Ishikawa (cell line): Measurements from ENCODE around the gene SNED1.

Experiments
- MAX ChIP-seq: IDR thresholded peaks from 2 replicates; pipeline ENCODE4 v1.6.1; 2012
- NFIC ChIP-seq: IDR thresholded peaks from 2 replicates; pipeline ENCODE4 v1.6.1; 2012
- RAD21 ChIP-seq: IDR thresholded peaks from 2 replicates; pipeline ENCODE4 v1.6.1; 2012; ENCODE audit warnings: low read depth
- TF ChIP-seq, protein P1 (sequence below): IDR thresholded peaks from 2 replicates; pipeline ENCODE4 v1.6.1; 2012; ENCODE audit warnings: low read depth, mild to moderate bottlenecking

- TF ChIP-seq MAX, result no peak
- TF ChIP-seq NFIC, result no peak
- TF ChIP-seq, protein P1, sequence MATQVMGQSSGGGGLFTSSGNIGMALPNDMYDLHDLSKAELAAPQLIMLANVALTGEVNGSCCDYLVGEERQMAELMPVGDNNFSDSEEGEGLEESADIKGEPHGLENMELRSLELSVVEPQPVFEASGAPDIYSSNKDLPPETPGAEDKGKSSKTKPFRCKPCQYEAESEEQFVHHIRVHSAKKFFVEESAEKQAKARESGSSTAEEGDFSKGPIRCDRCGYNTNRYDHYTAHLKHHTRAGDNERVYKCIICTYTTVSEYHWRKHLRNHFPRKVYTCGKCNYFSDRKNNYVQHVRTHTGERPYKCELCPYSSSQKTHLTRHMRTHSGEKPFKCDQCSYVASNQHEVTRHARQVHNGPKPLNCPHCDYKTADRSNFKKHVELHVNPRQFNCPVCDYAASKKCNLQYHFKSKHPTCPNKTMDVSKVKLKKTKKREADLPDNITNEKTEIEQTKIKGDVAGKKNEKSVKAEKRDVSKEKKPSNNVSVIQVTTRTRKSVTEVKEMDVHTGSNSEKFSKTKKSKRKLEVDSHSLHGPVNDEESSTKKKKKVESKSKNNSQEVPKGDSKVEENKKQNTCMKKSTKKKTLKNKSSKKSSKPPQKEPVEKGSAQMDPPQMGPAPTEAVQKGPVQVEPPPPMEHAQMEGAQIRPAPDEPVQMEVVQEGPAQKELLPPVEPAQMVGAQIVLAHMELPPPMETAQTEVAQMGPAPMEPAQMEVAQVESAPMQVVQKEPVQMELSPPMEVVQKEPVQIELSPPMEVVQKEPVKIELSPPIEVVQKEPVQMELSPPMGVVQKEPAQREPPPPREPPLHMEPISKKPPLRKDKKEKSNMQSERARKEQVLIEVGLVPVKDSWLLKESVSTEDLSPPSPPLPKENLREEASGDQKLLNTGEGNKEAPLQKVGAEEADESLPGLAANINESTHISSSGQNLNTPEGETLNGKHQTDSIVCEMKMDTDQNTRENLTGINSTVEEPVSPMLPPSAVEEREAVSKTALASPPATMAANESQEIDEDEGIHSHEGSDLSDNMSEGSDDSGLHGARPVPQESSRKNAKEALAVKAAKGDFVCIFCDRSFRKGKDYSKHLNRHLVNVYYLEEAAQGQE, result no peak
- TF ChIP-seq RAD21, result no peak
These were observed 82.8 kb downstream of the SNED1 start for GRCh38 chr2:241081190-241081642.
